Activated T-helper 2 cell treated with anti-CD3 and anti-CD28 coated beads, Interferon-gamma antibody, Interleukin-2, Interleukin-4, amounts not matched to agents 10 μg/mL and 5 μg/mL and 100 μg/mL, durations not matched to agents 14 hours and 24 hours and 36 hours (primary cell): ENCODE results near the gene EXOSC9. TPM values are rescaled to one million over a fixed set of nuclear protein-coding genes. Genes with fewer than 3 reads are reported as not detected.
"Not testable (repeated sequence)": the region's sequence is repeated elsewhere in the genome, so short reads cannot be mapped to it uniquely, and the experiment has no call there.

Experiments
- DNase-seq: peaks from one replicate; pipeline ENCODE4 v3.0.0; 2021; ENCODE audit warnings: low spot score
- H3K27ac Mint-ChIP-seq: one replicate; pipeline ENCODE4 v1.8.0; 2021; ENCODE audit warnings: mixed read lengths
- H3K27me3 Mint-ChIP-seq: one replicate; pipeline ENCODE4 v1.8.0; 2021; ENCODE audit warnings: low read depth, mixed read lengths
- H3K36me3 Mint-ChIP-seq: one replicate; pipeline ENCODE4 v1.8.0; 2021; ENCODE audit warnings: low read depth, mixed read lengths
- H3K4me1 Mint-ChIP-seq: one replicate; pipeline ENCODE4 v1.8.0; 2021; ENCODE audit warnings: low read depth, mixed read lengths
- H3K4me3 Mint-ChIP-seq: one replicate; pipeline ENCODE4 v1.8.0; 2021; ENCODE audit warnings: low read depth, mild to moderate bottlenecking, moderate library complexity, mixed read lengths
- H3K9me3 Mint-ChIP-seq: one replicate; pipeline ENCODE4 v1.8.0; 2021; ENCODE audit warnings: mixed read lengths
- intact Hi-C: fragments of 100-400 bp; cut with micrococcal nuclease; formaldehyde crosslinking; loops from one replicate; pipeline ENCODE4 v1.15.1; 2023
- total RNA-seq: library from RNA; stranded (reverse); gene quantifications from 2 replicates; pipeline ENCODE4 v1.2.3, GENCODE V29; 2022

Gene EXOSC9, protein sequence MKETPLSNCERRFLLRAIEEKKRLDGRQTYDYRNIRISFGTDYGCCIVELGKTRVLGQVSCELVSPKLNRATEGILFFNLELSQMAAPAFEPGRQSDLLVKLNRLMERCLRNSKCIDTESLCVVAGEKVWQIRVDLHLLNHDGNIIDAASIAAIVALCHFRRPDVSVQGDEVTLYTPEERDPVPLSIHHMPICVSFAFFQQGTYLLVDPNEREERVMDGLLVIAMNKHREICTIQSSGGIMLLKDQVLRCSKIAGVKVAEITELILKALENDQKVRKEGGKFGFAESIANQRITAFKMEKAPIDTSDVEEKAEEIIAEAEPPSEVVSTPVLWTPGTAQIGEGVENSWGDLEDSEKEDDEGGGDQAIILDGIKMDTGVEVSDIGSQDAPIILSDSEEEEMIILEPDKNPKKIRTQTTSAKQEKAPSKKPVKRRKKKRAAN
- total RNA-seq = 62.1 and 65.9 TPM in 2 replicates

DNA sequence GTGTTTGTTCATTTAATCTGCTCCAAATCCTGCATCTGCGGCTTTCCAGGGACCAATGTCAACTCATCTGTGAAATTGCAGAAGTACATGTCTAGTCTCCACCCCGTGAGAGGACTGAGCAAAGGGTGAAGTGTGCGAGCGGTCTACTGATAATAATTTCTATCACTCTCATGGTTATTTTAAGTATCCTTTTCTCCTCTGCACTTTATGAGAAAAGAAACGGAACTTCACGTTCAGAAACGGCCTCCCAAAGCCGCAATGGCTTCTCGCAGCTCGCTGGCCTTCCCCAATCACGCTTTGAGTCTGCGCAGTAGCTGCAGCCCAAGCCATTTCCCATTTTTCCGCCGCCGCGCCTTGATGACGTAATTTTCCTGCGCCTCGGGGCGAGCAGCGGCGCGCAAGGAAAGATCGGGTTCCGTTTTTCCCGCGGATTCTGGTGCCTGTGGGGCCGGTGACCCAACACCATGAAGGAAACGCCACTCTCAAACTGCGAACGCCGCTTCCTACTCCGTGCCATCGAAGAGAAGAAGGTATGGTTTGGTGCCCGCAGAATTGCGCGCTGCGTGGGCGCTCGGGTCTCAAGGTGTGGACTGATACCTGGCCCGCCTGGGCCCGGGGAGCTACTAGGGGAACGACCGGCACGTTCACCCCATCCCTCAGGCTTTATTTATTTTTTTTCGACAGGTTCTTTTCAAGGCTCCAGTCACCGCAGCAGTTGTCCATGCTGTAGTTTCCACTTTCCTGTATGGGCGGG, at the start of gene EXOSC9:
TSS of gene EXOSC9 (plus strand) at position 363 of the 754 bp plus-strand sequence. CDS start at position 465, 102 bp downstream.
- Mint-ChIP-seq H3K36me3 (peaks cover 30% of the 10 kb centered on the region), H3K4me3 (peak within 1 kb of the TSS; percentile 85), H3K4me1 (peaks cover 38% of the 10 kb centered on the region), H3K27ac (peak within 1 kb of the TSS; percentile 93), H3K9me3 (no peaks in the 10 kb centered on the region), H3K27me3 (no peaks in the 10 kb centered on the region)
- intact Hi-C loops = loop anchor here (1.0 to 5.0 kb wide), 3 partner anchors 22 to 104 kb away; partner anchors contain the start of genes ANXA5, BBS7 and CCNA2
- peak; percentile 92 for DNase-seq

DNA sequence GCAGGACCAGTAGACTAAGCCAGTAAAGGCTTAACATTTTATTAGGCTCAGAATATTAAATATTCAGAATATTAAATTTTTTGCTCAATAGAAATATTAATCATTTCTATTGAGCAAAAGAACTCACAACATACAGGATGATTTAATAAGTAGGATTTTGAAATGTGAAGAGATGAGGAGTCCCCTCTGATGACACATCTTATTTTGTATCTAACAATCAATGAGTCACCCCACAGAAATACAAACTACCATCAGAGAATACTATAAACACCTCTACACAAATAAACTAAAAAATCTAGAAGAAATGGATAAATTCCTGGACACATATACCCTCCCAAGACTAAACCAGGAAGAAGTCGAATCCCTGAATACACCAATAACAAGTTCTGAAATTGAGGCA, 49.0 kb upstream of the EXOSC9 start:
- H3K4me3 Mint-ChIP-seq, H3K27ac Mint-ChIP-seq, H3K36me3 Mint-ChIP-seq, H3K4me1 Mint-ChIP-seq, DNase-seq, intact Hi-C loops, H3K9me3 Mint-ChIP-seq: not testable (repeated sequence)
- peaks cover 41% of the 10 kb centered on the region for H3K27me3 Mint-ChIP-seq

DNA sequence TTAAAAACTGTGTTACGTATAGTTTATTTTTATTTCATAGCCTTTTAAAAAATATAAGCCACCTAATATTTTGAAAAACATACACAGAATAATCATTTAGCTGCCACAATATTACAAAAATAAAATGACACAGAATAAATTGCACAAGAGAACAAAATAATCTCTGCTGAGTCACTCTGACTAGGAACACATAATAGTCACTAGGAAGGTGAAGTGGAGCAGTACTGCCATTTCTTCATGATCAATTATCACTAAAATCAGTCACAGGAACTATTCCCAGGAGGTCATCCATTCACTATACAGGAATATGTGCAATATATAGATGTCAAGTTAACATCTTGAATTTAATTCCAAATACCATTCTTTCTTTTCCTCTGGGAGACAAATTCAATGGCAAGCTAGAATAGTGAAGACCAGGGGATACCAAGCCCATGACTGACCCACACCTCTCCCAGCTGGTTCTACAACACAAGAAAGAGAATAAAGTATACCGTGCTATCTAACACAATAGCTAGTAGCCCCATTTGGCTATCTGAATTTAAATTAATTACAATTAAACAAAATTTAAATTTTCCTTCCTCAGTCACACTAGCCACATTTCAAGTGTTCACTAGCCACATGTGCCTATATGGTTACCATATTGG, 42.1 kb upstream of the EXOSC9 start:
- no peaks in the 10 kb centered on the region for H3K36me3 Mint-ChIP-seq
- no peak overlapping the region for H3K27ac Mint-ChIP-seq
- H3K9me3 Mint-ChIP-seq = no peaks in the 10 kb centered on the region
- no peak overlapping the region for H3K4me3 Mint-ChIP-seq
- DNase-seq = no peak
- peaks cover 2% of the 10 kb centered on the region for H3K4me1 Mint-ChIP-seq
- intact Hi-C loops = no loop called here
- peaks cover 61% of the 10 kb centered on the region for H3K27me3 Mint-ChIP-seq

DNA sequence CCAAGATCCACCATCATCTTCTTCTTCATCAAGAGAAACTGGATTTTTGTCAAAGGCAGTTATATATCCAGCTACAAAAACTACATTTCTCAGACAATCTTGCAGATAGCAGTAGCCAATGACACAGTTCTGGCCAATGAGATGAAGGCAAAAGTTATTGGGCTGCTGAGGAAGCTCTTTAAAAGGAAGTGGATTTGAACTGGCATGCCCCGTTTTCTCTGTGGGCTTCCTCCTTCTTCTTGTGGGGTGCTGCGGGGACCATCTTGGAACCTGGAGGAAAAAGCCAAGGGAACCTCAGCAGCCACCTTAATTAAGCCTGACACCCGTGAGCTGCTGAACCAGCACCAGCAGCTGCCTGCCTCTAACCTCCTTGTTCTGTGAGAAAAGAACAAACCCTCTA, 40.9 kb upstream of the EXOSC9 start:
- intact Hi-C loops = no loop called here
- Mint-ChIP-seq H3K9me3 (no peaks in the 10 kb centered on the region), H3K27me3 (peaks cover 61% of the 10 kb centered on the region), H3K4me1 (peaks cover 3% of the 10 kb centered on the region), H3K4me3 (no peak overlapping the region), H3K36me3 (no peaks in the 10 kb centered on the region), H3K27ac (no peak overlapping the region)
- DNase-seq = no peak

DNA sequence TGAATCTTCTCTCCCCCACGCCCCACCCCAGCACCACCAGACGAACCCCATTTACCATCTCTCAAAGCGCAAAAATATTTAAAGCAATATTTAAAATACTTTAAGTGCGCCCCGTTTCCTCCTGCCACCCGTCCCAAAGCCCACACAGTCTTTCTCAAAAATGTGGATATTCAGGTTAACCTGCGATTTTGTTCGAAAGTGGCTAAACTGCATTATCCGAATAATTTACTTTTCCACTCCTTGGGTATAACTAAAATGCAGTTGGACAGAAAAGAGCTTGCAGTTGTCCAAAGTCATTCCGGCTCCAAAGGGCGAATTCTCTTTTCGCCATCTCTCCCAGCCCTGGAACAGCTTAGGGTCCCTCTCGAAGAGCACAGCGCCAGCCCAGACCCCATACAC, 36.8 kb upstream of the EXOSC9 start:
- DNase-seq = no peak
- peaks cover 73% of the 10 kb centered on the region for H3K27me3 Mint-ChIP-seq
- H3K4me1 Mint-ChIP-seq = peaks cover 4% of the 10 kb centered on the region
- H3K36me3 Mint-ChIP-seq = no peaks in the 10 kb centered on the region
- peak overlapping the region; percentile 41 for H3K4me3 Mint-ChIP-seq
- no peak overlapping the region for H3K27ac Mint-ChIP-seq
- intact Hi-C loops = no loop called here
- no peaks in the 10 kb centered on the region for H3K9me3 Mint-ChIP-seq

DNA sequence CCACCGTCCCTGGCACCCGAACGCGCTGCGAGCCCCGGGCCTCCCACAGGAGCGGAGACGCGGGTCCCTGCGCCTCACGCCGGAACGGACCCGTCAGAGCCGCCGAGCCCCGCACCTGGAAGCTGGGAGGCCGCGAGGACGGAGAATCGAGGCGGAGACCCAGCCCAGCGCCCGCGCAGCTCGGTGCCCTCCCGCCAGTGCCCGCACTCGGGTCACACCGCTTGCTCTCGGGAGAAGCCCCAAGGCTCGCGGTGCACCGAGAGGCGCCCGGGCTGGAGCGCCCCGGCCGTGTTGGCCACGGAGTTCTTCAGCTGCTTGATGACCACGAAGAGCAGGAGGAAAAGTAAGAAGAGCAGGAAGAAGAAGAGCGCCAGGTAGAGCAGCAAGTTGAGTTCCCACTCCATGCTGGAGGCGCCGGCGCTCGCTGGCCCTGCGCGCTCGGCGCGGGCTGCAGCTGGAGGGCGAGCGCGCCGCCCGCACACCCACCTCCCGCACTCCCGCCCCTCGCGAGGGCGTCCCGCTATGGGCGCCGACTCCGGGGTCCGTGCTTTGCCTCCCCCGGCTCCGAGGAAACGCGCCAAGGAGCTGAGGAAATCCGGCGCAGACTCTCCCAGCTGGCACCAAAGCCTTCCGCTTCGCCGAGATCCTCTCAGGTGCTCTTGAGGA, 36.3 kb upstream of the EXOSC9 start, which contains the start of gene SMIM43:
TSS of gene SMIM43 (minus strand) at position 463 of the 666 bp plus-strand sequence. CDS start at position 404, 59 bp downstream.
- Mint-ChIP-seq H3K9me3 (no peaks in the 10 kb centered on the region), H3K4me3 (peak within 1 kb of the TSS; percentile 69), H3K27me3 (peaks cover 72% of the 10 kb centered on the region), H3K36me3 (no peaks in the 10 kb centered on the region), H3K4me1 (peaks cover 4% of the 10 kb centered on the region), H3K27ac (no peak within 1 kb of the TSS)
- intact Hi-C loops = no loop called here
- no peak for DNase-seq

DNA sequence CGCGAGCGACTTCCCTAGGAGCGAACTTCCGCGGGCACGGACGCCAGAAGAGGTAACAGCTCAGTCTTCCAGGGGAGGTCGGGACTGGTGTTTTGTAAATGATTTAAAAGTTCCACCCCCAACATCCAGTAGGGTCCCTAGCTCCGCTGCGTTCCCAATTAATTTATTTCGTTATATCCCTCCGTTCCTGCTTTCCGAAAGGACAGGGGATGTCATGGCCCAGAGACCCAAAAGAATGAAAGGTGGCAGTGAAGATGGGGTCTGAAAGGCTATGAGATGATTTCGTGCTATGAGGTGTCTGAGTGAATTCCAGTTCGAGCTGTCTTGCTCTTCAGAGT, 35.8 kb upstream of the EXOSC9 start:
- H3K27ac Mint-ChIP-seq = no peak overlapping the region
- intact Hi-C loops = no loop called here
- peak overlapping the region; percentile 69 for H3K4me3 Mint-ChIP-seq
- peaks cover 4% of the 10 kb centered on the region for H3K4me1 Mint-ChIP-seq
- H3K27me3 Mint-ChIP-seq = peaks cover 71% of the 10 kb centered on the region
- no peaks in the 10 kb centered on the region for H3K36me3 Mint-ChIP-seq
- no peak for DNase-seq
- H3K9me3 Mint-ChIP-seq = no peaks in the 10 kb centered on the region

DNA sequence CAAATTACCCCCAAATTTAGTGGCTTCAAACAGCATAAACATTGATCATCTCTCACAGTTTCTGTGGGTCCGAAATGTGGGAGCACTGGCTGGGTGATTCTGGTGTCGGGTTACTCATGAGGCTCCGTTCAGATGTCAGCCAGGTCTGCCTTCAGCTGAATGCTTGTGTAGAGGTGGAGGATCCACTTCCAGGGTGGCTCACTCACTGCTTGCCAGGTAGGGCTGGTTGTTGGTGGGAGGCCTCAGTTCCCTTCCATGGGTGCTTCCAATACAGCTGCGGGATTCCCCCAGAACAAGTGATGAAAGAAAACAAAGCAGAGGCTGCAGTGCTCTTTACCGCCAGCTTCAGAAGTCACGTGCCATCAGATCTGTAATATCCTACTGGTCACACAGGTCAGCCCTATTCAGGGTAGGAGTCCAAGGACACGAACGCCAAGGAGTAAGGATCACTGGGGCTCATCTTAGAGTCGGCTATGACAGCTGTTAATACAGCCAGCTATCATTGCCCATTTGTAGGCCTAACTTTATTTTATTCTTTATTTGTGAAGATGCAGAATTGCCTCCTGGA, 35.1 kb upstream of the EXOSC9 start:
- Mint-ChIP-seq H3K4me3 (no peak overlapping the region), H3K27ac (no peak overlapping the region), H3K9me3 (no peaks in the 10 kb centered on the region), H3K36me3 (no peaks in the 10 kb centered on the region), H3K4me1 (peaks cover 4% of the 10 kb centered on the region), H3K27me3 (peaks cover 73% of the 10 kb centered on the region)
- intact Hi-C loops = no loop called here
- DNase-seq = no peak

DNA sequence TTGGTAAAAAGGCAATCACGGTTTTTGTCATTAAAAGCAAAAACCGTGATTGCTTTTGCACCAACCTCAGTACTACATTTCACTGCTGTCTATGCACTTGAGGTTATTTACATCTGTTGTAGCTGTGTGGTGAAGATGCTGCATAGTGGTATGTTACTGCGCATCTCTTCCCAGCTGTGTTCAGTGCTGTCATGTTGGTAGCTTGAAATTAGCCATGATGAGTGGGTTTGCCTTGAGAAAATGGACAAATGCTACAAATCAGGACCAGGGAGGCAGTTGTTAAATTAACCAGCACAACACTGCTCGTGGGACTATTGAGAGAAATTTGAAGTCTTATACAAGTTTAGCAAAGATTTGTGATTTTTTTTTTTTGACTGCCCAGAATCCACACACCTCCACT, 34.0 kb upstream of the EXOSC9 start:
- peaks cover 72% of the 10 kb centered on the region for H3K27me3 Mint-ChIP-seq
- intact Hi-C loops = no loop called here
- DNase-seq = no peak
- H3K4me3 Mint-ChIP-seq = no peak overlapping the region
- H3K36me3 Mint-ChIP-seq = no peaks in the 10 kb centered on the region
- H3K27ac Mint-ChIP-seq = no peak overlapping the region
- H3K9me3 Mint-ChIP-seq = no peaks in the 10 kb centered on the region
- H3K4me1 Mint-ChIP-seq = peaks cover 4% of the 10 kb centered on the region

DNA sequence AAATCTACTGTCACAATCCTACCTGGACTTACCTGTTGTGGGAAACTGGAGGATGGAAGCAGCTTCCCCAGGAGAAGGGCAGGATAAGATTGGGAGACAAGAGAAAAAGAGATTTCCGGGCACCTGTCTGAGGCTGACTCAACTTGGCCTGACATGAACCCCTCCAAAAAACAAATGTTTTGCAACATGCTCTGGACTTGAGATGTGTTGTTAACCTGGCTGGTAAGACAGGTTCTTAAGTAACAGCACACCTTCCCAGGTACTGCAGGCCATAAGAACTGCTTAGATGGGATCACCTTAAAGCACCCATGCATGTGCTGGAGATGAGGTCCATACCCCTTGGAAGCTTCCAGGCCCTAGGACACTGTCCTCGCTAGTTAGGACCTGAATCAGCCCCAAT, 31.8 kb upstream of the EXOSC9 start:
- no peak overlapping the region for H3K27ac Mint-ChIP-seq
- H3K9me3 Mint-ChIP-seq = no peaks in the 10 kb centered on the region
- intact Hi-C loops = no loop called here
- no peak overlapping the region for H3K4me3 Mint-ChIP-seq
- no peak for DNase-seq
- H3K36me3 Mint-ChIP-seq = no peaks in the 10 kb centered on the region
- H3K4me1 Mint-ChIP-seq = peaks cover 4% of the 10 kb centered on the region
- peaks cover 61% of the 10 kb centered on the region for H3K27me3 Mint-ChIP-seq

DNA sequence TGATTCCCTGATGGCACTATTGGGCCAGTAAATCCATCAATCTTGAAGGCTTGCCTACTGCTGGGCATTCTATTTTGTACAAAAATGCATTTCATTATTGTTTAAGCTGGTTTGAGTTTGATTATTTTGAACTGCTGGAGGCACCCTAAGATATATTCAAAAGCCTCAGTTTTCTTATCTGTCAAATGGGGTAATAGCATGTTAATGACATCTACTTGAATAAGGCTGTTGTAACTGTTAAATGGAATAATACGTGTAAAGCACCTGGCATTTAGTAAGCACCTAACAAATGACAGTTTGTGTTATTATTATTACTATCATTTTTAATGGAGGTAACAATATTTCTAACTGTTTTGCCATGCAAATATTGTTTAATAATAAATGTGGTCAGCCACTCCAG, 29.3 kb upstream of the EXOSC9 start:
- intact Hi-C loops = no loop called here
- Mint-ChIP-seq H3K9me3 (no peaks in the 10 kb centered on the region), H3K27me3 (peaks cover 47% of the 10 kb centered on the region), H3K4me3 (no peak overlapping the region), H3K27ac (no peak overlapping the region), H3K36me3 (no peaks in the 10 kb centered on the region), H3K4me1 (no peaks in the 10 kb centered on the region)
- no peak for DNase-seq

DNA sequence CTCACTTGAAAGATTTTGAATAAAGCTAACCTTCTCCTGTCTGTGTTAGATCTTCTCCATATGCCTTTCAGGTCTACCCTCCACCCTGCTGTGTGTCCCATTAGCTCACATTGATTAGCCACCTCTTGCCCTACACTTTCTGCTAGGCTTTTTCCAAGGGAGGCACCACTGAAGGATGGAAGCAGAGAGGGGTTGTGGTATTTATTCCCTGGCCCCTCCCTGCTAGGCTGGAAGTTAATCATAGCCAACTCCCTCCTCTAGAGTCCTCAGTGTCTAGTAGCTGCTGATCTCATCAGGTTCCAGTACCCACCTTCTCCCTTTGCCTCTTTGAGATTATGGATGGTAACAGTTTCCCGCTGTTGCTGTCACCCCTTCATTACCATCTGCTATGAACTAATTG, 27.2 kb upstream of the EXOSC9 start:
- H3K27ac Mint-ChIP-seq = no peak overlapping the region
- H3K4me1 Mint-ChIP-seq = no peaks in the 10 kb centered on the region

More for the DNA sequence above, 27.2 kb upstream of the EXOSC9 start:
- H3K36me3 Mint-ChIP-seq = no peaks in the 10 kb centered on the region
- peaks cover 47% of the 10 kb centered on the region for H3K27me3 Mint-ChIP-seq
- H3K4me3 Mint-ChIP-seq = no peak overlapping the region
- intact Hi-C loops = no loop called here
- DNase-seq = no peak
- no peaks in the 10 kb centered on the region for H3K9me3 Mint-ChIP-seq
